ENCODE results near the gene GOLGA8G. TPM values are rescaled to one million over a fixed set of nuclear protein-coding genes. Genes with fewer than 3 reads are reported as not detected.
"Not testable (repeated sequence)": the region's sequence is repeated elsewhere in the genome, so short reads cannot be mapped to it uniquely, and the experiment has no call there.

GOLGA8G gene
- total RNA-seq: not detected in 2 replicates

- H3K4me3 ChIP-seq (ENCODE audit: low read depth, low read length); DNase-seq (ENCODE audit: low read depth): not testable (repeated sequence)
Measured at GRCh38 chr15:28532954-28533353, at the start of gene GOLGA8G. GOLGA8G (minus strand) TSS chr15:28532971; CDS start chr15:28532909, 62 bp downstream.

GRCh38 chr15:28573351-28573750 is 40.6 kb upstream of the GOLGA8G start:
- not testable (repeated sequence) for H3K4me3 ChIP-seq (ENCODE audit: low read depth, low read length); DNase-seq (ENCODE audit: low read depth)

- not testable (repeated sequence) for DNase-seq (ENCODE audit: low read depth); H3K4me3 ChIP-seq (ENCODE audit: low read depth, low read length)
Measured at GRCh38 chr15:28553268-28553667, 20.5 kb upstream of the GOLGA8G start, which contains the start of gene GOLGA6L25. GOLGA6L25 (plus strand) TSS chr15:28553568; CDS start chr15:28553629, 61 bp downstream.

GRCh38 chr15:28515208-28515607 is 17.6 kb downstream of the GOLGA8G start:
- not testable (repeated sequence) for H3K4me3 ChIP-seq (ENCODE audit: low read depth, low read length); DNase-seq (ENCODE audit: low read depth)

GRCh38 chr15:28514128-28514527 is 18.6 kb downstream of the GOLGA8G start:
- not testable (repeated sequence) for H3K4me3 ChIP-seq (ENCODE audit: low read depth, low read length); DNase-seq (ENCODE audit: low read depth)

GRCh38 chr15:28508217-28508889 is 24.4 kb downstream of the GOLGA8G start:
- DNase-seq (ENCODE audit: low read depth); H3K4me3 ChIP-seq (ENCODE audit: low read depth, low read length): not testable (repeated sequence)

GRCh38 chr15:28481340-28481739 is 51.4 kb downstream of the GOLGA8G start:
- not testable (repeated sequence) for H3K4me3 ChIP-seq (ENCODE audit: low read depth, low read length)

More at GRCh38 chr15:28481340-28481739, 51.4 kb downstream of the GOLGA8G start:
- not testable (repeated sequence) for DNase-seq (ENCODE audit: low read depth)

Other genes starting within 250 kb of the GOLGA8G start
- gene HERC2, start 210.8 kb downstream of the GOLGA8G start, total RNA-seq: 22.7 and 42.7 TPM in 2 replicates
- gene GOLGA6L24, start 174.9 kb downstream of the GOLGA8G start, total RNA-seq: not detected in 2 replicates
- gene GOLGA8F, start 154.3 kb downstream of the GOLGA8G start, total RNA-seq: 0.29 TPM in 1 of 2 replicates, not detected in the other
- not detected in 2 replicates for gene GOLGA6L25, start 20.6 kb upstream of the GOLGA8G start, total RNA-seq
- gene GOLGA8M, start 179.4 kb upstream of the GOLGA8G start, total RNA-seq: 0.06 TPM in 1 of 2 replicates, not detected in the other

Data from epithelial cell of proximal tubule (primary cell).